ENCODE results near the gene MYO1D.
"Not testable (repeated sequence)": the region's sequence is repeated elsewhere in the genome, so short reads cannot be mapped to it uniquely, and the experiment has no call there.

Gene MYO1D

DNA sequence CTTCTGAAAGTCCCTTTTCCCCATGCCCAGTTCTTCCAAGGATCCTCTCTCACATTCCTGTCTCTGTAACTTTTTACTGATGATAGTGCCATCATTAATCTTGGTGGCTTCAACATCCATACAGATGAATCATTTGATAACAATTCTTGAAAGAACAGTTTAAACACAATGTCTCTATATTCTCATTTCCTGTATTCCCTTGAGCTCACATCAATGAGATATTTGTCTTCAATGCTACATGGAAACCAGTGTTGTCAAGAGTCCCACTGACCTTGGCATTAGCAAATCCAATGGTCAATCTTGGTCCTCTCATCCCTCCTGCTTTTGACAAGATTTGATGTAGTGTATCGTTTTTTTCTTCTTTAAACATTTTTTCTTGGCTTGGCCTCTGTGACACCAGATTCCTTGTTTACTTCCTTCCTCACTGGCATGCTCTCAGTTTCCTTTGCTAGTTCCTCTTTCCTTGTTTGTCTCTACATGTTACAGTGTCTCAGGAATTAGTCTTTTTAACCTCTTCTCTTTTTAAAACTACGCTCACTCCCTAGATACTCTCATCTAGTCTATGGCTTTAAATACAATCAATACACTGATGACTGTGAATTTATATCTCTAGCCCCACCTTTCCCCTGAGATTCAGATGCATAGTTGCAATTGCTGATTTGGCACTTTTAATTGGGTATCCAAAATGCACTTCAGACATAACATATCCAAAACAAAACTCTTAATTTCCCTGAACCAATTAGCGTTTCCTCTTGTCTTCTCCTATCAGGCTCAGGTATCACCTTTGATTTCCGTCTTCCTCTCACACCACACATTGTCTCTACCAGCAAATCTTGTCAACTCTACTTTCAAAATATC is 134.0 kb downstream of the MYO1D start:
- FAIRE-seq: peak; percentile 4
- no peak for DNase-seq (ENCODE audit: insufficient read length, low spot score)

DNA sequence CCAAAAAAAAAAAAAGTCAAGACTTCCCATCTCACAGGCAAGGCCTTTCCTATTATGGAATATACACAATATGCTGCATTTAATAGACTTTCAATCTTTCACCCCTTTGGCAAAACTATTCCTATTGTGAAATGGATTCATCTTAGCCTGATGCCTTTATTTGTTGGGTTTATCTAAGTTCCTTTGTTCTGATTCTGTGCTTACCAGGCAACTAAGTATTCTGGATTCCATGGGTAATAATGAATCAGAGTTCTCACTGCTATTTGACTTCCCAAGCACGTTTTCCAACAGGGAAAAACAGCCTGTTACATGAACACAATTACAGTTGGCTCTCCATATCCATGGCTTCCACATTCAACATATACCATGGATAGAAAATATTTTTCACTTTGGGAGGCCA is 135.5 kb downstream of the MYO1D start:
- DNase-seq (ENCODE audit: insufficient read length, low spot score) (no peak), FAIRE-seq (no peak)

DNA sequence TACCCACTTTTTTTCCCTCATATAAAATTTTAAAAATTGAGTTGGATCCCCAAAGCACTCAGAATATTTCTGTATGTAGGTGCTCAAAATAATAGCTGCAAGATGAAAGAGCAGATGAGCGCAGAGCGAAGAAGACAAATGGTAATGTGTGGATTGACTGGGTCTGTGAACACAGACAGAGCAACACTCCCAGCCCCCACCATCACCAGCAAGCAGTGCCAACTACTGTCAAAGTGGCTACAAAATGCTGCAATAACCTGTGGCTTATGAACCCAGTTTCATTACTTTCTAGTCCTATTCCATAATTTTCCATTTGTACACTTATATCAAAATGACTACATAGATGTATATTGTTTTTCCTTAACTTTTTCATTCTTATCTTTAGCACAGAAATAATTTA is 137.2 kb downstream of the MYO1D start:
- no peak for FAIRE-seq
- DNase-seq (ENCODE audit: insufficient read length, low spot score): no peak

DNA sequence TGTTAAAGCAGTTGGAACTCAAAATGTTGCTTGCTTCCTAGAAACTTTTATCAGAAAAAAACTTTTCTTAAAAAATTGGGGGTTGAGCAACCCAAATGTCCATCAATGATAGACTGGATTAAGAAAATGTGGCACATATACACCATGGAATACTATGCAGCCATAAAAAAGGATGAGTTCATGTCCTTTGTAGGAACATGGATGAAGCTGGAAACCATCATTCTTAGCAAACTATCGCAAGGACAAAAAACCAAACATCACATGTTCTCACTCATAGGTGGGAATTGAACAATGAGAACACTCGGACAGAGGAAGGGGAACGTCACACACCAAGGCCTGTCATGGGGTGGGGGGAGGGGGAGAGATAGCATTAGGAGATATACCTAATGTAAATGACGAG is 137.8 kb downstream of the MYO1D start:
- not testable (repeated sequence) for FAIRE-seq; DNase-seq (ENCODE audit: insufficient read length, low spot score)

DNA sequence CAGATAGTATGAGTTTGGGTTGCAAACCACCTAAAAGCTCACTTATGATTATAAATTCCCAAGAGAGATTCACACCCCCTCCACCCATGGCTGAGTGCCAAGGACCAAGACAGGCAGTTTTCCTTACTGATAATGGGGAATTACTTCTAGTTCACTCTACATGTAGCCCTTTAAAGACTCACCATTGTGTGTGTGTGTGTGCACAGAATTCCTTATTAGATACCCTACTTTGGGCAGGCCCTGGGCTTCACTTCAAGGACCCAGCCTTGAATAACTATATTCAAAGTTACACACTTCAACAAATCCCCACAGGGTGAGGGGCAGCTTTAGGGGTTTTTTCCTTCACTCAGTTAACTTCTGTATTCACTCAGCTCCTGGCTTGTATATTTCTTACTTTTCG is 143.5 kb downstream of the MYO1D start:
- no peak for FAIRE-seq
- no peak for DNase-seq (ENCODE audit: insufficient read length, low spot score)

DNA sequence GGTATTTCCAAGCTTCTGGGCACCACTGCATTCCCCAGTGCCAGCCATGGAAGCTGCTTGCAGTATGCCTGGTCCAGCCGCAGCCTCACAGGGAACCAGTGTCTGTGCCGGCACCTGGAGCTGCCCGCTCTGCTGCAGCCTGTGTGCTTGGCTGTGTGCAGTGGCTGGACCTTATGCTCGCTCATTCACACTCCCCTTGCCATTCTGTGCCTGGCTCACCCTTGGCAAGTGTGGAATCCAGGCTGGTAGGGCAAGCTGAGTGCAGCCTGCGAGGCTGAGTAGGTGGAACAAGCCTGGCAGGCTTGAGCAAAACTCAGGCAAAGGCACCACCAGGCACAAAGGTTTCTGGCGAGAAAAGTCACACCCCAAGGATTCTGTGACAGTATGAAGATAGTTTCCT is 144.0 kb downstream of the MYO1D start:
- FAIRE-seq: no peak
- no peak for DNase-seq (ENCODE audit: insufficient read length, low spot score)

DNA sequence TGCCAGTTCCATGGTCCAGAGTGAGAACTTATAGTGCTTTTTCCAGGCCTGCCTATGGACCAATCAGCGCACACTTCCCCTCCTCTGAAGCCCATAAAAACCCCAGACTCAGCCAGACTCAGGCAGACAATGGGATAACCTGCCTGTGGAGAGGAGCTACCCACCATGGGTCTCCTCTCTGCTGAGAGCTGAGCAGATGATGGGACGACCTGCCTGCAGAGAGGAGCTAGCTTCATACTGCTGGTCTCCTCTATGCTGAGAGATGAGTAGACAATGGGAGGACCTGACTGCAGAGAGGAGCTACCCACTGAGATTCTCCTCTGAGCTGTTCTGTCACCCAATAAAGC is 144.7 kb downstream of the MYO1D start:
- FAIRE-seq (no peak), DNase-seq (ENCODE audit: insufficient read length, low spot score) (no peak)

DNA sequence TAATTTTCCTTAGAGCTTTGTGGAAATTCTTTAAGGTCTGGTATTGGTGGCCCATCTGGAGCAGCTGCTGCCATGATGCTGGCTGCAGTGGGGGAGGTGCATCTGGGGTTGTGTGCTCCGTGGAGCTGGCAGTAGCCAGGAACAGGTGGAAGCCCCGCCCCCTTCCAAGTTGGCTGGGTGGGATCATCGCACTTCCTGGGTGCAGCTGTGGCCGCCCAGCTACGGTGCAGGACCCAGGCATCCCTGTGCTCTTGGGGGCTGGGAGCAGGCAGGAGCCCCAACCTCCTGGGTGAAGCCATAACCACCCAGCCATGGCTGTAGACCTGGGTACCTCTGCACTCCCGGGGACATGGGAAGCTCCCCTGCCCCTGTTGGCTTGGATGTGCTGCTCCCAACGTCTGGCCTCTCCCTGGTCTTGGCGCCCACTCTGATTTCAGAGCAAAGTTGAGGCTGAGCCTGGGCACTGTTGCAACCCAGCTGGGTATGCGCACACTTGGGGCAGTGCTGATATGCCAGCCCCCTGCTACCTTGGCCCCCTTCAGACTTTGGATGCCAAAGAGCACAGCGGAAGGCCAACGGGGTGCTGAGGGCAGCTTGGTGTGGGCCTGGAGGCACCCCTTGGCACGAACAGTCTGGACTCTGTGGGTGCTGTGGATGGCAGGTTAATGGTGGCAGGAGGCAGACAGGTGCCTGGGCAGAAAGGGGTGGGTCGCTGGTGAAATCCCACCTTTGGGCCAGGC is 145.2 kb downstream of the MYO1D start:
- FAIRE-seq: no peak
- no peak for DNase-seq (ENCODE audit: insufficient read length, low spot score)

DNA sequence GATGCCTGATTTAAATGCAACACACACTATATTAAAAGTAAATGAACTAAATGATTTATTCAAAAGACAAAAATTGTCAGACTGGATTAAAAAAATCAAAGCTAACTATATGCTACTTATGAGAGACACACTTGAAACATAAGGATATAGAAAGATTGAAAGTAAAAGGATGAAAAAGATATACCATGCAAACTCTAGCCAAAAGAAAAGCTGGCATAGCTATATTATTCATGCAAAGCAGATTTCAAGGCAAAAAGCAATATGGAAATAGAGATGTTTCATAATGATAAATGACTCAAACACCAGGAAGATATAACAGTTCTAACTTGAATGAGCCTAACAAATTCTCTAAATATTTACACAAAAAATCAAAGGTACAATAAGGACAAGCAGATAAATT is 149.2 kb downstream of the MYO1D start:
- DNase-seq (ENCODE audit: insufficient read length, low spot score): no peak
- no peak for FAIRE-seq

DNA sequence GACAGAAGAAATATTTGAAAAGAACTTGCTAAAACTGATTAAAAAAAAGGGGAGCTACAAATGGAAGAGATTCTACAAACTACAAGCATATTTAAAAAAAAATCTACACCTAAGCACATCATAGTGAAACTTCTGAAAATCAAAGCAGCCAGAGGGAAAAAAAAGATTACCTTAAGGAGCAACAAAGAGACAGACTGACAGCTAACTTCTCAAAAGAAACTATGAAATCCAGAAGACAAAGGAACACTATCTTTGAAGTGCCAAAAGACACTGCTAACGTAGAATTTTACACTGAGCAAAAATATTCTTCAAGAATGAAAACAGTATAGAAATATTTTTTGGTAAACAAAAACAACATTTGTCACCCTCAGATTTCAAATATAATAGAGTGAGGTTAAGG is 151.2 kb downstream of the MYO1D start:
- DNase-seq (ENCODE audit: insufficient read length, low spot score): no peak
- no peak for FAIRE-seq

DNA sequence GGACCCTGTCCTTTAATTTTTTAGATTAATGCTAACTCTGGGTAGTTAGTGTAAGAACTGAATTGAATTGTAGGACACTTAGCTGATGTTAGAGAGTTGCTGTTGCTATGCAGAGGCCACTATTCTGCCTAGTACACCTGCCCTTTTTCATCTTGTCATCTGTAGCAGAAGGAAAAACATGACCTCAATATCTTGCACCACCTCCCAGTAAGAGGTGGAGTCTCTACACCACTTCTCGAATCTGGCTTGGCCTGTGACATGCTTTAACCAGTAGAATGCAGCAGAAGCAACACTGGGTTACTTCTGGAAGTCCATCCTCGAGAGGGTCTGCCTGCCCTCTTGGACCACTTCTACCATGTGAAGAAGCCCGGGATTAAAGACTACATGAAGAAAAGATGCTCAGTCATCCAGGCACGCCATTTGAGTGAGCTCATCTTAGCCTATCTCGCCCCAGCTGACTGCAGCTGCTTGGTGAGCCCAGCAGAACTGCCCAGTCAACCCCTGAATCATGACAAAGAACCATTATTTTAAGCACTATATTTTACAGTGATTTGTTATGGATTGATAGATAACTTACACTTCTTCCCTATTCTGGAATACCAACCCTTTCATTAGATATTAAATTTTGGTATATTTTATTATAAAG is 153.5 kb downstream of the MYO1D start:
- FAIRE-seq: no peak
- DNase-seq (ENCODE audit: insufficient read length, low spot score): no peak

DNA sequence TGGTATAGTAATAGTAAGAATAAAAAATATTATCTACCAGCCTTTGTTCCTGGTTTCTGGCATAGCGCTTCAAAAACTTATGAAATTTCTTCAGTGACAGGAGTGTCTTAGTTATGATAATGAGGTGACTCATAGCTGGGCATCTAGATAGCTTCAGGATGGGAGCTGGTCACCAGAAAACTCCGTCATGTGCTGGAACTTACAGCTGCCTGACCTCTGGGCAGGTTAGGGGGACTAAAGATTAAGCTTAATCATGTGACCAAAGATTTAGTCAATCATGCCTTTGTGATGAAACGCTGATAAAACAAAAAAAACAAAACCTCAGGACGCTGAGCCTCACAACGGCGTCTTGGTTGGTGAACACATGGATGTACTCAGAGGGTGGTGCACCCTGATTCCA is 154.2 kb downstream of the MYO1D start:
- FAIRE-seq (peak; percentile 16), DNase-seq (ENCODE audit: insufficient read length, low spot score) (no peak)

DNA sequence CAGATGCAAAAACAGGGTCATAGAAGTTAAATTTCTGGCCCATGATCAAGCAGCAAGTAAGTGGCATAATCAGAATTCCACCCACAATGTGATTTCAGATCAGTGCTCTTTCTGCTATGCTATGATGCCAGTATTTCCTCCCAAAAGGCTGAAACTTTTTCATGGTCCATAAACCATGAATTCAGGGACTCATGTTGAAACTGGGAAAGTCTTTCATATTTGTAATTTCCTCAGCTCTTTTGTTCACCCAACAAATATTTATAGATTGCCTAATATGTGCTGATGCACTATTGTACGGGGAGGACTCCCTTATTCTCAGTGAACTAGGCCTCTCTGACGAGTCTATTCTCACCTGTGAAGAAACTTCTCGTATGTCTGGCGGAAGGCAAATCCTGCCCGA is 156.3 kb downstream of the MYO1D start:
- DNase-seq (ENCODE audit: insufficient read length, low spot score): no peak
- FAIRE-seq: no peak

DNA sequence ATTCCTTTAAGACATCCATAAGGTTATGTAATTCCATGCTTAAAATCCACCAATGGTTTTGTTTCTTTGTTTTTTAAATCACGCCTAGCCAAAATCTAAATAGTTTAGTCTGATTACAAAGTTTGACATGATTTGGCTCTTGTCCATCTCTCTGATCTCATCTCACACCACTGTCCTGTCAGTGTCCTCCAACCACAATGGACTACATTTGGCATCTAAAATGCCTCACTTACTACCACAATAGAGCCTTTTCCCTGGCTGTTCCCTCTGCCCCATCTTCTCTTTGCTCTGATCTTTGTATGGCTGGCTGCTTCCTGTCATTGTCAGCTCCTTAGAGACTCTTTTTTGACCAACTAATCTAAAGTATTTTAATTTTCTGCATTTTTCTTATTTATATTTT is 157.2 kb downstream of the MYO1D start:
- no peak for DNase-seq (ENCODE audit: insufficient read length, low spot score)
- FAIRE-seq: no peak

DNA sequence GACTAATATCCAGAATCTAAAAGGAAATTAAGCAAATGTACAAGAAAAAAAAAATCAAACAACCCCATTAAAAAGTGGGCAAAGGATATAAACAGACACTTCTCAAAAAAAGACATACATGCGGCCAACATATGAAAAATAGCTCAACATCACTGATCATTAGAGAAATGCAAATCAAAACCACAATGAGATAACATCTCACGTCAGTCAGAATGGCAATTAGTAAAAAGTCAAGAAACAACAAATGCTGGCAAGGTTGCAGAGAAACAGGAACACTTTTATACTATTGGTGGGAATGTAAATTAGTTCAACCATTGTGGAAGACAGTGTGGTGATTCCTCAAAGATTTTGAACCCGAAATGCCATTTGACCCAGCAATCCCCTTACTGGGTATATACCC is 162.0 kb downstream of the MYO1D start:
- FAIRE-seq; DNase-seq (ENCODE audit: insufficient read length, low spot score): not testable (repeated sequence)

DNA sequence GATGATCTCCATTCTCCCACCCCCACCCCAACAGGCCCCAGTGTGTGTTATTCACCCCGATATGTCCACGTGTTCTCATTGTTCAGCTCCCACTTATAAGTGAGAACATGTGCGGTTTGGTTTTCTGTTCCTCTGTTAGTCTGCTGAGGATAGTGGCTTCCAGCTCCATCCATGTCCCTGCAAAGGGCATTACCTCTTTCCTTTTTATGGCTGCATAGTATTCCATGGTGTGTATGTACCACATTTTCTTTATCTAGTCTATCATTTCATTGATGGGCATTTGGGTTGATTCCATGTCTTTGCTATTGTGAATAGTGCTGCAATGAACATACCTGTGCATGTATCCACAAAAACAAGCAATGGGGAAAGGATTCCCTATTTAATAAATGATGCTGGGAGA is 162.7 kb downstream of the MYO1D start:
- not testable (repeated sequence) for FAIRE-seq; DNase-seq (ENCODE audit: insufficient read length, low spot score)

DNA sequence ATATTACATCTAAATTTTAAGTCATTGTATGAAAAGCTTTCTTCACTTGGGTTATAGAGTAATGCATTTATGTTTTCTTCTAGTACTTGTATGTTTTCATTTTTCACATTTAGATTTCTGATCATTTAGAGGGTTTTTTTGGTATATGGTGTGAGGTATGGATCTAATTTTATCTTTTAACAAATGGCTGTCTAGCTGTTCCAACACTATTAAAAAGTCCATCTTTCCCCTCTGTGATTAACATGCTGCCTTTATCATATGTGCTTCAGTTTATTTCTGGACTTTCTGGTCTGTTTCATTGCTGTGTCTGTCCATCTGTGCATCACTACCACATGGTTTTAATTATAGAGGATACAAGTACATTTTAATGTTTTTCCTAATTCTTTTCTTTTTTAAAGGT is 163.8 kb downstream of the MYO1D start:
- DNase-seq (ENCODE audit: insufficient read length, low spot score): no peak
- no peak for FAIRE-seq

DNA sequence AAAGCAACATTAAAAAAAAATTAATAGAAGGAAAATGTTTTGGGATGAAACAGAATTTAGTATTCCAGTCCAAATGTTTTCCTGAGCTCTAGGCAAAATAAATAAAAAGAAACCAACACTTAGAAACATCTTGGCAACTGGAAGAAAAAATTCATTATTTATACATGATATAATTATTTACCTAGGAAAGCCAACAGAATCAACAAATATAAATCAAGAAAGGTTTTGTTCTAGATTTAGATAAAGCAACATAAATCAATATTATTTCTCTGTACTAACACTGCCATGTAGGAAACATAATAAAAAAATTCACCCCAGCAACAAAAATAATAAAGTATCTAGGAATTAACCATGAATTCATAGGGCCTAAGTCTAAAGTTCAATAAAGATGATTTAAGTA is 167.4 kb downstream of the MYO1D start:
- no peak for FAIRE-seq
- DNase-seq (ENCODE audit: insufficient read length, low spot score): no peak

DNA sequence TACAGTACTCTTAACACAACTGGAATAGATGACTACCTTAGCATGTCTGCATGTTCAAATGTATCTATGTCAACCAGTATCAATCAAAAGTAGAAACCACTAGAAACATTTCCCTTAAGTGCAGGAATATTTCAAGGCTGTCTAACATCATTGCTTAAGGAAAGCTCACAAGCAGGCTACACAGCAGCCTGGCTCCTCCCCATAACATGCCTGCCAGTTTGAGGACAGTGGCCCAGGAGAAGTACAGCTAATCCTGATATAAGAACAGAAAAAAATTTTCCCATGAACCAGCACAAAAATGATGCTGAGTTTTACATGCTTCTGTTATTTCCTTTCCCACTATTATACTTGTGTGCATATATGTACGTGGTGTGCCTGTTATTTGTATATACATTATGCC is 175.1 kb downstream of the MYO1D start:
- no peak for DNase-seq (ENCODE audit: insufficient read length, low spot score)
- FAIRE-seq: no peak

DNA sequence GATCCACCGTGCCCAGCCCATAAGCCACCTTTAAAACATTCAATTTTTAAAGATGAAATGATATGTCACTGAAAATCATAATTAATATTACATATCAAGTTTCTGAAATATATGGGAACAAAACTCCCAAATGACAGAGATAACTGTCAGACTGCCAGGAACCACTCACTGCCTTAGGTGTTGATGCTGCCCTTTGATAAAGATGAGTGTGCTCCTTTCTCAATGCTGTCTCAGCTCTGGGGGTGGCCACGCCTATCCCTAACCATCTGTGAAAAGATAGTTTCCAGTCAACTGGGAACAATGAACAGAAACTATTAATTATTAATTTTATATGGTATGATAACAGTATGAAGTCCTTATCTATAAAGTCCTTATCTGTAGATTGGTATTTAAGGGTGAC is 177.7 kb downstream of the MYO1D start:
- no peak for FAIRE-seq
- DNase-seq (ENCODE audit: insufficient read length, low spot score): no peak

DNA sequence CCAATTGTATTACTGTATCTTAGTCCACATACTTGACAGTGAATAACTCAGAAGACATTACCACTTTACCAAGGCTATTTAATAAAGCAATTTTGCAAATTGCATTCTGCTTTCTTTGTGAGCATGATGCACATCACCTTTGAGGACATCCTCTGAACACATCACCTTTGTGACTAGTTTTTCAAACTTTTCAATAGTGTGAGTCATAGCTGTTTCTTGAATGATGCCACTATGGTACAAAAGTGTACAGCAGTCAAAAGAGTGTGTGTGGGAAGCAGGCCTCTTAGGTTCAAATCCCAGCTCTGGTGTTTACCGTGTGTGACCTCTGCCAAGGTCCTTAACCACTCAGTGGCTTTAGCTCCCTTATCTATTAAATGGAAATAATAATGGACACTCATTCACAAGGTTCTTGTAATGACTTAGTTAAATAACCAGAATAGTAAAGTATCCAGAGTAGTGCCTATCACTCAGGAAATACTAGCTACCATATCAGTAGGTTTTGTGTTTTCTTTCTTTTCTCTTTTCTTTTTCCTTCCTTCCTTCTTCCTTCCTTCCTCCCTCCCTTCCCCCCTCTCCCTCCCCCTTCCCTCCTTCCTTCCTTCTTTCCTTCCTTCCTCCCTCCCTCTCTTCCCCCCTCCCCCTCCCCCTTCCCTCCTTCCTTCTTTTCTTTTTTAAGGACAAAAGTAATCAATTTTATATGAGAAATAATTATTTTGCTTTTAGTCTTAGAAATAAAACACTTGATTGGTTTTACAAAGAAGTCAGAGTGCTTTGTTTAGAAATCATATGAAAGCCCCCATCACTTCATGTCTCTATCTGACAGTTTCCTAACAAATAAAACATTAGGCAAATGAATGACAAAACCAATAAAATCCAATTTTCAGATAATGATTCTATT is 178.9 kb downstream of the MYO1D start:
- FAIRE-seq: no peak

More for the DNA sequence above, 178.9 kb downstream of the MYO1D start:
- DNase-seq (ENCODE audit: insufficient read length, low spot score): no peak

Data from HTR-8/SVneo (cell line).